Occipital lobe (tissue), 2 donors: ENCODE results near the gene CAVIN3. TPM values are rescaled to one million over a fixed set of nuclear protein-coding genes. Genes with fewer than 3 reads are reported as not detected.
A peak's percentile ranks its signal among the peaks of the same experiment; 100 is the strongest.

Experiments used
- DNase-seq: peaks from one replicate; lab custom pipeline; 2025; lab: John Stamatoyannopoulos, UW
- total RNA-seq: library from RNA; depleted of rRNA; stranded (reverse); fragments of >200 nt; gene quantifications from one replicate; pipeline ENCODE4 v1.2.3, GENCODE V29; 2014

CAVIN3 gene
- total RNA-seq: 2.5 TPM

- DNase-seq: no peak
Observed at GRCh38 chr11:6320411-6321155, at the start of gene CAVIN3. Gene CAVIN3 (minus strand): TSS chr11:6320501. CDS start chr11:6320476, 25 bp downstream.

GRCh38 chr11:6365659-6366058 lies 45.4 kb upstream of the CAVIN3 start:
- DNase-seq: no peak

GRCh38 chr11:6362873-6363678 lies 42.8 kb upstream of the CAVIN3 start:
- DNase-seq: peak; percentile 77

GRCh38 chr11:6362185-6362872 lies 42.0 kb upstream of the CAVIN3 start:
- no peak for DNase-seq

- DNase-seq: no peak
Observed at GRCh38 chr11:6360183-6360582, 39.9 kb upstream of the CAVIN3 start.

- DNase-seq: peak; percentile 77
Observed at GRCh38 chr11:6357222-6357621, 36.9 kb upstream of the CAVIN3 start.

- no peak for DNase-seq
Observed at GRCh38 chr11:6356503-6357055, 36.3 kb upstream of the CAVIN3 start.

- no peak for DNase-seq
Observed at GRCh38 chr11:6354651-6355485, 34.6 kb upstream of the CAVIN3 start.

GRCh38 chr11:6353367-6353987 lies 33.2 kb upstream of the CAVIN3 start:
- DNase-seq: no peak

GRCh38 chr11:6351782-6352382 lies 31.6 kb upstream of the CAVIN3 start:
- no peak for DNase-seq

GRCh38 chr11:6350486-6350885 lies 30.2 kb upstream of the CAVIN3 start:
- no peak for DNase-seq

- no peak for DNase-seq
Observed at GRCh38 chr11:6350043-6350442, 29.7 kb upstream of the CAVIN3 start.

- no peak for DNase-seq
Observed at GRCh38 chr11:6345366-6345765, 25.1 kb upstream of the CAVIN3 start.

GRCh38 chr11:6336293-6336692 lies 16.0 kb upstream of the CAVIN3 start:
- DNase-seq: no peak

GRCh38 chr11:6334806-6335205 lies 14.5 kb upstream of the CAVIN3 start:
- DNase-seq: no peak

- DNase-seq: no peak
Observed at GRCh38 chr11:6333095-6333494, 12.8 kb upstream of the CAVIN3 start.

- no peak for DNase-seq
Observed at GRCh38 chr11:6332066-6332465, 11.8 kb upstream of the CAVIN3 start.

- DNase-seq: no peak
Observed at GRCh38 chr11:6328321-6328720, 8.0 kb upstream of the CAVIN3 start.

- DNase-seq: no peak
Observed at GRCh38 chr11:6327806-6328205, 7.5 kb upstream of the CAVIN3 start.

GRCh38 chr11:6326985-6327384 lies 6.7 kb upstream of the CAVIN3 start:
- DNase-seq: no peak
